HG02759 (cell line): ENCODE measurements around the gene RPS25.
"Not testable (repeated sequence)": the region's sequence is repeated elsewhere in the genome, so short reads cannot be mapped to it uniquely, and the experiment has no call there.

Experiments
- ATAC-seq: cut with Tn5 transposase; IDR thresholded peaks from one replicate; pipeline ENCODE4 v1.9.1; 2021; ENCODE audit warnings: mild to moderate bottlenecking, moderate library complexity; ENCODE audit not compliant: unreplicated experiment

RPS25 gene

GRCh38 chr11:118973985-118974384 lies 44.2 kb downstream of the RPS25 start:
- ATAC-seq, result no peak

DNA sequence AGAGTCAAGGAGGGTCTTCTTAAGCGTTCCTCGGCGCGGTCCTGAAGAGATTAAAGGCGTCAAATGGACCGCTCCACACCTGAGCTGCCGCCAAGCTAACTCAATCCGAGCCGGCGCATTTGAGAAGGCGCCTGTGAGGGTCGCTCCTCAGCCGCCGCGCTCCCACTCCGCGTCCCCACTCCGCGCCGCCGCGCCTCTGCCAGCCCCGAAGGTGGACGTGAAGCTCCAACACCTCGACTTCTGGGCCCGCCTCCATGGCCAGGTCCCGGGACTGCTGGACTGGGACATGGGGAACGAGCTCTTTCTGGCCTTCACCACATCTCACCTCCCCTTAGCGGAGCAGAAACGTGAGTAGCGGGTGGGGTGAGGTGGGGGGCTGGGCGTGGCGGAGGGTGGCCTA lies 46.5 kb downstream of the RPS25 start, which contains the start of gene FOXR1:
TSS of gene FOXR1 (plus strand) at position 116 of the 400 bp plus-strand sequence. CDS start at position 287, 171 bp downstream.
- no peak for ATAC-seq

DNA sequence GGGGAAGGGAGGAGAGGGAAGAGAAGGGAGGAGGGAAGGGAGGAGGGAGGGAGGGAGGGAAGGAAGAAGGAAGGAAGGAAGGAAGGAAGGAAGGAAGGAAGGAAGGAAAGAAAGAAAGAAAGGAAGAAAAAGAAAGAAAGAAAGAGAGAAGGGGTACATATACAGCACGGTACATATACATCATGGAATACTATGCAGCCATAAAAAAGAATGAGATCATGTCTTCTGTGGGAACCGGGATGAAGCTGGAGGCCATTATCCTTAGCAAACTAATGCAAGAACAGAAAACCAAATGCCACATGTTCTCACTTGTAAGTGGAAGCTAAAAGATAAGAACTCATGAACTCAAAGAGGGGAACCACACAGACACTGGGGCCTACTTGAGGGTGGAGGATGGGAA lies 48.6 kb downstream of the RPS25 start:
- not testable (repeated sequence) for ATAC-seq
